ENCODE results near the gene SLC9A5.

DNA sequence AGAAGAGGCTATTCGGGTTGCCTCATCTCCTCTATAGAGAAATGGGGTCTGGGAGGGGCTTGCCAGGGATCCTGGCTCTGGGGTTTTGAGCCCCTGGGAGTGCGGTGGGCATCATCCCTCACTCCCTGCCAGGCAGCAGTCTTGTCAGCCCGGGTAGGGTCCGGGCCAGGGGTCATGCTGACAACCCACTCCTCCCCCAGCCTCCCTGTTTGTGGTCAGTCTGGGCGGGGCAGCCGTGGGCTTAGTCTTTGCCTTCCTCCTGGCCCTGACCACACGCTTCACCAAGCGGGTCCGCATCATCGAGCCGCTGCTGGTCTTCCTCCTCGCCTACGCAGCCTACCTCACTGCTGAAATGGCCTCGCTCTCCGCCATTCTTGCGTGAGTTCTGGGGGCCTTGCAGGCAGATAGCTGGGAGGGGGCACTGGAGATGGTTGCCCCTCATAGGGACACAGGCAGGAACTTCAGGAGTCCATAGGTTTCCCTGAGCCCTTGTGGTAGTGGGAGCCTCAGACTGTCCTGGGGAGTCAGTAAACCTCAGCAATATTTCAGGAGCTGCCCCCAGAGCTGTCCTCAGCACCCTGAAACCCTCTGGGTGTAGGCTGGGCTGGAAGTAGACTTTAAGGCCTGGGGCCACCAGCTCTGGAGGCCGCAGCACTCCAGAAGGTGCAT, 6.9 kb downstream of the SLC9A5 start:
- TF ChIP-seq CREB1 (IDR thresholded peaks at IDR 0.05), result no peak
- TF ChIP-seq CREB1 (CRISPR knock-in tag; IDR thresholded peaks at IDR 0.05), result no peak
- TF ChIP-seq, protein P1, sequence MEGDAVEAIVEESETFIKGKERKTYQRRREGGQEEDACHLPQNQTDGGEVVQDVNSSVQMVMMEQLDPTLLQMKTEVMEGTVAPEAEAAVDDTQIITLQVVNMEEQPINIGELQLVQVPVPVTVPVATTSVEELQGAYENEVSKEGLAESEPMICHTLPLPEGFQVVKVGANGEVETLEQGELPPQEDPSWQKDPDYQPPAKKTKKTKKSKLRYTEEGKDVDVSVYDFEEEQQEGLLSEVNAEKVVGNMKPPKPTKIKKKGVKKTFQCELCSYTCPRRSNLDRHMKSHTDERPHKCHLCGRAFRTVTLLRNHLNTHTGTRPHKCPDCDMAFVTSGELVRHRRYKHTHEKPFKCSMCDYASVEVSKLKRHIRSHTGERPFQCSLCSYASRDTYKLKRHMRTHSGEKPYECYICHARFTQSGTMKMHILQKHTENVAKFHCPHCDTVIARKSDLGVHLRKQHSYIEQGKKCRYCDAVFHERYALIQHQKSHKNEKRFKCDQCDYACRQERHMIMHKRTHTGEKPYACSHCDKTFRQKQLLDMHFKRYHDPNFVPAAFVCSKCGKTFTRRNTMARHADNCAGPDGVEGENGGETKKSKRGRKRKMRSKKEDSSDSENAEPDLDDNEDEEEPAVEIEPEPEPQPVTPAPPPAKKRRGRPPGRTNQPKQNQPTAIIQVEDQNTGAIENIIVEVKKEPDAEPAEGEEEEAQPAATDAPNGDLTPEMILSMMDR (IDR thresholded peaks at IDR 0.05 in 2 of 3, conservative IDR thresholded peaks at IDR 0.05 in 1 of 3; ENCODE audit: insufficient read depth in 2 of 3, low read depth in 1 of 3, low read length in 3 of 3), result no peak
- no peak for TF ChIP-seq PKNOX1 (IDR thresholded peaks at IDR 0.05)
- no peak for TF ChIP-seq HMG20A (CRISPR knock-in tag; conservative IDR thresholded peaks at IDR 0.05)
- TF ChIP-seq RAD21 (CRISPR knock-in tag; conservative IDR thresholded peaks at IDR 0.05 in 1 of 2, IDR thresholded peaks at IDR 0.05 in 1 of 2), result no peak
- TF ChIP-seq, protein P2, sequence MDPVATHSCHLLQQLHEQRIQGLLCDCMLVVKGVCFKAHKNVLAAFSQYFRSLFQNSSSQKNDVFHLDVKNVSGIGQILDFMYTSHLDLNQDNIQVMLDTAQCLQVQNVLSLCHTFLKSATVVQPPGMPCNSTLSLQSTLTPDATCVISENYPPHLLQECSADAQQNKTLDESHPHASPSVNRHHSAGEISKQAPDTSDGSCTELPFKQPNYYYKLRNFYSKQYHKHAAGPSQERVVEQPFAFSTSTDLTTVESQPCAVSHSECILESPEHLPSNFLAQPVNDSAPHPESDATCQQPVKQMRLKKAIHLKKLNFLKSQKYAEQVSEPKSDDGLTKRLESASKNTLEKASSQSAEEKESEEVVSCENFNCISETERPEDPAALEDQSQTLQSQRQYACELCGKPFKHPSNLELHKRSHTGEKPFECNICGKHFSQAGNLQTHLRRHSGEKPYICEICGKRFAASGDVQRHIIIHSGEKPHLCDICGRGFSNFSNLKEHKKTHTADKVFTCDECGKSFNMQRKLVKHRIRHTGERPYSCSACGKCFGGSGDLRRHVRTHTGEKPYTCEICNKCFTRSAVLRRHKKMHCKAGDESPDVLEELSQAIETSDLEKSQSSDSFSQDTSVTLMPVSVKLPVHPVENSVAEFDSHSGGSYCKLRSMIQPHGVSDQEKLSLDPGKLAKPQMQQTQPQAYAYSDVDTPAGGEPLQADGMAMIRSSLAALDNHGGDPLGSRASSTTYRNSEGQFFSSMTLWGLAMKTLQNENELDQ (CRISPR knock-in tag; IDR thresholded peaks at IDR 0.05; ENCODE audit: borderline replicate concordance), result no peak
- no peak for TF ChIP-seq MYC (IDR thresholded peaks at IDR 0.05; ENCODE audit: low read depth, low read length)
- no peak for TF ChIP-seq MYC (CRISPR knock-in tag; IDR thresholded peaks at IDR 0.05; ENCODE audit: borderline replicate concordance, low read depth)
- TF ChIP-seq, protein P3, sequence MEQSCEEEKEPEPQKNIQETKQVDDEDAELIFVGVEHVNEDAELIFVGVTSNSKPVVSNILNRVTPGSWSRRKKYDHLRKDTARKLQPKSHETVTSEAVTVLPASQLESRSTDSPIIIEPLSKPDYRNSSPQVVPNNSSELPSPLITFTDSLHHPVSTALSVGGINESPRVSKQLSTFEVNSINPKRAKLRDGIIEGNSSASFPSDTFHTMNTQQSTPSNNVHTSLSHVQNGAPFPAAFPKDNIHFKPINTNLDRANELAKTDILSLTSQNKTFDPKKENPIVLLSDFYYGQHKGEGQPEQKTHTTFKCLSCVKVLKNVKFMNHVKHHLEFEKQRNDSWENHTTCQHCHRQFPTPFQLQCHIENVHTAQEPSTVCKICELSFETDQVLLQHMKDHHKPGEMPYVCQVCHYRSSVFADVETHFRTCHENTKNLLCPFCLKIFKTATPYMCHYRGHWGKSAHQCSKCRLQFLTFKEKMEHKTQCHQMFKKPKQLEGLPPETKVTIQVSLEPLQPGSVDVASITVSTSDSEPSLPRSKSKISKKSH (CRISPR knock-in tag; IDR thresholded peaks at IDR 0.05), result no peak

All from K562 (cell line).